GM12874 (cell line): ENCODE measurements around the gene GNPTAB.

ENCODE experiments used
- TF ChIP-seq, protein P1 (sequence below): IDR thresholded peaks from 2 replicates; pipeline ENCODE4 v1.5.1; 2011; ENCODE audit warnings: low read depth, mild to moderate bottlenecking, control low read depth, low read length, moderate library complexity; ENCODE audit not compliant: insufficient read depth

GNPTAB gene

DNA sequence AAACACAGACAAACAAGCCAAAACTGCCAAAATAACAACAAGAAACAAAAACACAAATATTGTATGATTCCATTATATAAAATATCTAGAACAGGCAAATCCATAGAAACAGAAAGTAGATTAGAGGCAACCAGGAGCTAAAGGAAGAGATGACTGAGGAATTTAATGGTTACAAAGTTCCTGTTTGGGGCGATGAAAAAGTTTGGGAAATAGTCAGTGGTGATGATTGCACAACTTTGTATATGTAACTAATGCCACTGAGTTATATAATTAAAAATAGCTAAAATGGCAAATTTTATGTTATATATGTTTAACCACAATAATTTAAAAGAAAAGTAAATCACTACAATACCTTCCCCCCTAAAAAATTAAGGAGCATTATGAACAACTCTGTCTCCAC, 24.5 kb downstream of the GNPTAB start:
- TF ChIP-seq, protein P1, sequence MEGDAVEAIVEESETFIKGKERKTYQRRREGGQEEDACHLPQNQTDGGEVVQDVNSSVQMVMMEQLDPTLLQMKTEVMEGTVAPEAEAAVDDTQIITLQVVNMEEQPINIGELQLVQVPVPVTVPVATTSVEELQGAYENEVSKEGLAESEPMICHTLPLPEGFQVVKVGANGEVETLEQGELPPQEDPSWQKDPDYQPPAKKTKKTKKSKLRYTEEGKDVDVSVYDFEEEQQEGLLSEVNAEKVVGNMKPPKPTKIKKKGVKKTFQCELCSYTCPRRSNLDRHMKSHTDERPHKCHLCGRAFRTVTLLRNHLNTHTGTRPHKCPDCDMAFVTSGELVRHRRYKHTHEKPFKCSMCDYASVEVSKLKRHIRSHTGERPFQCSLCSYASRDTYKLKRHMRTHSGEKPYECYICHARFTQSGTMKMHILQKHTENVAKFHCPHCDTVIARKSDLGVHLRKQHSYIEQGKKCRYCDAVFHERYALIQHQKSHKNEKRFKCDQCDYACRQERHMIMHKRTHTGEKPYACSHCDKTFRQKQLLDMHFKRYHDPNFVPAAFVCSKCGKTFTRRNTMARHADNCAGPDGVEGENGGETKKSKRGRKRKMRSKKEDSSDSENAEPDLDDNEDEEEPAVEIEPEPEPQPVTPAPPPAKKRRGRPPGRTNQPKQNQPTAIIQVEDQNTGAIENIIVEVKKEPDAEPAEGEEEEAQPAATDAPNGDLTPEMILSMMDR: no peak

DNA sequence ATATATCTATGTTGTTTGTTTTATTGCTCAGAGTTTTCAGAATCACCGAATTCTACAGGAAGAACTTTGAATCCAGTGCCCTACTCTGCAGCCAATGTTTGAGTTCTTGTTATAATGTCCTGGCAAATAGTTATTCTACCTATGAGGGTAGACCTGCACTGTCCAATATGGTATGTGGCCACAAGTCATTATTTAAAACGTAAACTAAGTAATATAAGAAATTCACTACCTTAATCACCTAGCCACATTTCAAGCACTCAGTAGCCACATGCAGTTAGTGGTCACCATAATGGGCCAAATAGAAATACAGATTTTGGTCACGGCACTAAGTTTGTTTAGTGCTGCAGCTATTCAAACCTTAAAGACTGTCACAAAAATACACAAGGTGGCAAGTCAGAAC, 26.4 kb downstream of the GNPTAB start:
- TF ChIP-seq, protein P1: no peak

DNA sequence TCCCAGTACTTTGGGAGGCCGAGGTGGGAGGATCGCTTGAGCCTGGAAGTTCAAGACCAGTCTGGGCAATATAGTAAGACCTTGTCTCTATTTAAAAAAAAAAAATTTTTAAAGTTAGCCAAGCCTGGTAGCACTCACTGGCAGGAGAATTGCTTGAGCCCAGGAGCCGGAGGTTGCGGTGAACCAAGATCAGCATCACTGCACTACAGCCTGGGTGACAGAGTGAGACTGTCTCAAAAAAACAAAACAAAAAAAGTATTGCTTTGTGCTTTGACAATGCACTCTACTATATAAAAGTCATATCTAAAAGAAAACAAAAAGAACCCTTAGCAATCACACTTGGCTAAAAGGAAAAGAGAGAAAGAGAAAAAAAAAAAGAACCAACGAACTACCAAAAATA, 26.8 kb downstream of the GNPTAB start:
- TF ChIP-seq, protein P1: no peak

DNA sequence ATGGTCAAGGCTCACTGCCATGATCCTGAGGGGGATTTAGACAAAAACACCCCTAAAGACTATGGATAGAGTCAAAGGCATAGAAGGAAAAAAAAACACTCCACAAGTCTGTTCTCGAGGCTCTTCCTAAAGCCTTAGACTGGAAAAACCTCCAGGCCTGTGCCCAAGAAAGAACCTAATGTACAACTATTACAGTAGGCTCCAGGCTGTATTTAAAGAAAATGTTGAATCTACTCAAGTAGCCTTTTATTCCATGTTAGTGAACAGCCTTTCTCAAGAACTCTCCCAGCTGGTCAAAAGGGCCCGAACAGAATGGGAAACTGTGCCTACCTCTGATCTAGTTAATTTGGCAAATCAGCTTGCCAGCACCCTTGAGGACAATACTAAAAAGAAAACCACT, 28.3 kb downstream of the GNPTAB start:
- TF ChIP-seq, protein P1: no peak

DNA sequence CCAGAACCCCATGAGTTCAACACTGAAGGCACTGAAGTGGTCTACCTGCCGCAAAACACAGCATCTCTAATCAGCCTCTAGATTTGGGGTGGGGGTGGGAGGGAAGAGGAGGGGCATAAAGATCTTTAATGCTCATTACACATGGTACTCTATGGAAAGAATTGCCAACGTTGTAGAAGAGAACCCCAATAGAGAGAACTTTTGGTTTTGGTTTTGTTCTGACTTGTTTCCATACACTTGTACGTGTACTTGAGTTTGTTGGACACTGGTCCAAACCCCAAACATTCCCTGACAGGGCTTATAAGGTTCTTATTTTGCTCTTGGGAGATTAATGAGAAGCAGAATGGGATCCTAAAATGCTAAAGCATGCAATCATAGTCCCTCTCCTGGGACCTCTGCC, 31.0 kb downstream of the GNPTAB start:
- TF ChIP-seq, protein P1: no peak

DNA sequence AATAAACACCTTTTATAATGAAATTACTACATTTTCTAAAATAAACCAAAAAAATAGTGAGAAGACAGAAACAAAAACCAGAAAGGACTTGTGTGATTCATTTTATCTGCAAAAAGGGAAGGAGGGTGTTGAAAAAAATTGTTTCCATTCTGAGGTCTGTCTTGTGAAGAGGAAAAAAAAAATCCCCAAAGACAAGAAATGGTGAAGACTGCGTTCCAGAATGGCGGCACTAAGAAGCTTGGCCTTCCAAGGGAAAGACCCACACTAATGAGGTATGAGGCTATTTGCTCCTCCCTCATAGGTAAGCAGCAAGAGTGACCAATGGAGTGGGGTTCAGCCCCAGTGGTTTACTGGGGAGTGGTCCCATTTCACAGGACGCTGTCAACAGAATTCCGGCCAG, 35.0 kb downstream of the GNPTAB start:
- TF ChIP-seq, protein P1: no peak

DNA sequence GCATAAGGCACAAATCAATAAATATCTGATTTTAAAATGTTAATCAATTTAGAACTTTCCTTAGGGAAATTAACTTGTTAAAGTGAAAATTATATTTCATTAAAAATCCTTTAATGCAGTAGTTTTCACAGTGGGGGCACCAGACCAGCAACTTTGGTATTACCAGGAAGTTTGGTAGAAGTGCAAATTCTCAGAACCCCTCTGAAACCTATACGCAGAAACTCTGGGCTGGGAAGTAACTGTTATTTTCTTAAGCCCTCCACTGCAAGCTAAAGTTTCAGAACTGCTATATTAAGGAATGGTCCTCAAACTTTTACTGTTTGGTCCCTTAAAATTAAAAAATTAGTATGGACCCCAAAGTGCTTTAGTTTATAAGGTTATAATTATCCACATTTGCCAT, 35.7 kb downstream of the GNPTAB start:
- TF ChIP-seq, protein P1: no peak

DNA sequence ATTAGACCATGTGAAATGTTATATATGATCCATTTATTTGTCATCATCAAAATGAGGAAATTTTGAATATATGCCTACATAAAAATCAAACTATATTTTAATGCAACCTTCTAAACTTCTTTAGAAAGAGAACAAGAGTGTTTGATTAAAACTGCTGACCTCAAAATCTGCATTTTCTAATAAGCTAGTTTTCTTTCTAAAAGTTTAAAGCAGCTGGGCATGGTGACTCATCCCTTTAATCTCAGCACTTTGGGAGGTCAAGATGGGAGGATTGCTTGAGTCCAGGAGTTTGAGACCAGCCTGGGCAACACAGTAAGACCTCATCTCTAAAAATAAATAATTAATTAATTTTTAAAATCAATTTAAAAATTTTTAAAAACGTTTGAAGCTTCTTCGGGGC, 36.2 kb downstream of the GNPTAB start:
- TF ChIP-seq, protein P1: no peak
